Measurements from ENCODE around the gene RIPPLY1.

DNA sequence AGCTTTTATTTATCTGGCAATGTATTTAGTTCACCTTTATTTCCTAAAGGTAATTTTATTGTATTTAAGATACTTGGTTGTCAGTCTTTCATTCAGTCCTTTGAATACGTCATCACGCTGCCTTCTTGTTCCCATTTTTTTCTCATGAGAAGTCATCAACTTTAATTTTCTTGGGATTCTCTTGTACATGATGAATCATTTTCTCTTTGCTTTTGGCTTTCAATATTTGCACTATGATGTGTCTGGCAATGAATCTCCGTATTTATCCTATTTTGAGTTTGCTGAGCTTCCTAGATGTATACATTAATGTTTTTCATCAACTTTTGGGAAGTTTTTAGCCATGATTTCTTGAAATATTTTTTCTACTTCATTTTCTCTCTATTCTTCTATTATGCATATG, 45.5 kb upstream of the RIPPLY1 start:
- TF ChIP-seq CTCF (IDR thresholded peaks at IDR 0.05): no peak
- no peak for TF ChIP-seq POLR2A (IDR thresholded peaks at IDR 0.05)

Data from lower leg skin (tissue), 3 donors.